GM21576 (cell line): ENCODE results near the gene TCTN3.
"Not testable (repeated sequence)": the region's sequence is repeated elsewhere in the genome, so short reads cannot be mapped to it uniquely, and the experiment has no call there.

Source experiments
- ATAC-seq: cut with Tn5 transposase; IDR thresholded peaks from one replicate; pipeline ENCODE4 v1.9.1; 2021; ENCODE audit warnings: mild to moderate bottlenecking, moderate library complexity; ENCODE audit not compliant: unreplicated experiment

Gene TCTN3

DNA sequence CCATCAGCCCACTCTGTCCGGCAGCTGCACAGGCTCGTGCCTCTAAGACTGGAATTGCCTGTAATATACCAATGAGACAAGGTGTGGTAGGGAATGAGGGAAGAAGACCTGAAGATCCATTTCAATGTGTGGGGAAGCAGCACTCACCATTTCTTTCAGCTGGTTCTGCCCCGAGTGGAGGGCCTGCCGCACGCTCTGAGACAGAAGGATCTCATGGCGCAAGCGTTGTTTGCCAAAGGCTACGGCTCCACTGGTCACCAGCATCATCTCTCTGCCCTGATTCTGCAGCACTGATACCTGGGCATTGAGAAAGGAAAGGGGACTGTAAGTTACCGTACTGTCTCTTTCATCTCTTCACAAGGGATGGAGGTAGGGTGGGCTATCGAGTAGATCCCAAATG is 56.6 kb downstream of the TCTN3 start:
- no peak for ATAC-seq

DNA sequence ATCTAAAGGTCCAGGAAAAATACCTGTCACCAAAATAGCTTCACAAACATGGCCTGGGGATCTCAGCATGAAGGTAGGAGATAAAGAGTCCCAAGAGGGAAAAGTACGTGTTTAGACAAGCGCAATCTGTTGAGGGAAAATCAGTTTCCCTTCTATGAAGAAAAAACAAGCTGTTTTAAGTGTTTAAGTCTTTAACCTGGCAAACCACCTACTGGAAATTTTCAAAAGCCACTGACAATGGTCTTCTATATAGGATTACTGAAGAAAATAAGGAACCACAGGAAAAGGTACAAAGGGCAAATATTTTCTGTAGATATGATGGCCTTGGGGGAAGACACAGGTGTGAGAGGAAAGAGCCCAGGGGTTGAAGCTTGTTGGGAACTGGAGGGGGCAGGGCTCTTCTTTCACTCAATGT is 58.4 kb downstream of the TCTN3 start:
- ATAC-seq = no peak

GRCh38 chr10:95628786-95629185 is 64.9 kb downstream of the TCTN3 start:
- ATAC-seq = no peak

- ATAC-seq = no peak
Measured at GRCh38 chr10:95626500-95626899, 67.2 kb downstream of the TCTN3 start.

GRCh38 chr10:95620415-95620814 is 73.3 kb downstream of the TCTN3 start:
- ATAC-seq = not testable (repeated sequence)

- ATAC-seq = no peak
Measured at GRCh38 chr10:95618101-95618500, 75.6 kb downstream of the TCTN3 start.

GRCh38 chr10:95616446-95616845 is 77.3 kb downstream of the TCTN3 start:
- no peak for ATAC-seq
